Measurements from ENCODE around the gene PDXP. TPM values are rescaled to one million over a fixed set of nuclear protein-coding genes. Genes with fewer than 3 reads are reported as not detected.

PDXP gene
- total and polyA plus RNA-seq, 9 of the 15 experiments (the other 6 are each of a cell fraction or from before 2014, with no cell fraction given): 7.9 to 54.2 (median 38.8) TPM

DNA sequence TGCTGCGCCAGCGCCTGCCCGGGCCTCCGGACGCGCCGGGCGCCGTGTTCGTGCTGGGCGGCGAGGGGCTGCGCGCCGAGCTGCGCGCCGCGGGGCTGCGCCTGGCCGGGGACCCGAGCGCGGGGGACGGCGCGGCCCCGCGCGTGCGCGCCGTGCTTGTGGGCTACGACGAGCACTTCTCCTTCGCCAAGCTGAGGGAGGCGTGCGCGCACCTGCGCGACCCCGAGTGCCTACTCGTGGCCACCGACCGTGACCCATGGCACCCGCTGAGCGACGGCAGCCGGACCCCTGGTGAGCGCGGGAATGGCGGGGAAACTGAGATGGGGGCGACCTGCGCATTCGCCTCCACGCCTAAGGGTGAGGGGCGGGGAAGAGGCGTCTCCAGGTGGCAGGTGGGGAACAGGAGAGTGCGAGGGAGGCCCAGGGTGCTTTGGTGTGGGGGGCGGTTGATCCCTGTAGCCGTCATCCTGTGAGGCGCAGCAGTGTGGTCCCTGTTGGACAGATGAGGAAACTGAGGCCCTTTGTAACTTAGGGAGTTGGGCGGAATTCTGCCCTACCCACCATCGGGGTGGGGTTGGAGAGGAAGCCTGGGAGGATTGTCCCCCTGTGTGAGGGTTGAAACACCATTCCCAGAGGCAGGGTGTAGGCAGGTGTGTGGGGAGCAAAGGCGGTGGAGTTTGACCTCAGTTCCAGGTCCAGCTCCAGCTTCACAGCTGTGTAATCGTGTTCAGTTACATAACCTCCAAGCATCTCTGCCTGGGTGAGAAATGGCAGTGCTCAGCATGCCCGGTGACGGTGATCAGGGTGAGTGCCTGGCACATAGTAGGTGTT lies 758 bp downstream of the PDXP start (continued):
- TF ChIP-seq, protein P1, sequence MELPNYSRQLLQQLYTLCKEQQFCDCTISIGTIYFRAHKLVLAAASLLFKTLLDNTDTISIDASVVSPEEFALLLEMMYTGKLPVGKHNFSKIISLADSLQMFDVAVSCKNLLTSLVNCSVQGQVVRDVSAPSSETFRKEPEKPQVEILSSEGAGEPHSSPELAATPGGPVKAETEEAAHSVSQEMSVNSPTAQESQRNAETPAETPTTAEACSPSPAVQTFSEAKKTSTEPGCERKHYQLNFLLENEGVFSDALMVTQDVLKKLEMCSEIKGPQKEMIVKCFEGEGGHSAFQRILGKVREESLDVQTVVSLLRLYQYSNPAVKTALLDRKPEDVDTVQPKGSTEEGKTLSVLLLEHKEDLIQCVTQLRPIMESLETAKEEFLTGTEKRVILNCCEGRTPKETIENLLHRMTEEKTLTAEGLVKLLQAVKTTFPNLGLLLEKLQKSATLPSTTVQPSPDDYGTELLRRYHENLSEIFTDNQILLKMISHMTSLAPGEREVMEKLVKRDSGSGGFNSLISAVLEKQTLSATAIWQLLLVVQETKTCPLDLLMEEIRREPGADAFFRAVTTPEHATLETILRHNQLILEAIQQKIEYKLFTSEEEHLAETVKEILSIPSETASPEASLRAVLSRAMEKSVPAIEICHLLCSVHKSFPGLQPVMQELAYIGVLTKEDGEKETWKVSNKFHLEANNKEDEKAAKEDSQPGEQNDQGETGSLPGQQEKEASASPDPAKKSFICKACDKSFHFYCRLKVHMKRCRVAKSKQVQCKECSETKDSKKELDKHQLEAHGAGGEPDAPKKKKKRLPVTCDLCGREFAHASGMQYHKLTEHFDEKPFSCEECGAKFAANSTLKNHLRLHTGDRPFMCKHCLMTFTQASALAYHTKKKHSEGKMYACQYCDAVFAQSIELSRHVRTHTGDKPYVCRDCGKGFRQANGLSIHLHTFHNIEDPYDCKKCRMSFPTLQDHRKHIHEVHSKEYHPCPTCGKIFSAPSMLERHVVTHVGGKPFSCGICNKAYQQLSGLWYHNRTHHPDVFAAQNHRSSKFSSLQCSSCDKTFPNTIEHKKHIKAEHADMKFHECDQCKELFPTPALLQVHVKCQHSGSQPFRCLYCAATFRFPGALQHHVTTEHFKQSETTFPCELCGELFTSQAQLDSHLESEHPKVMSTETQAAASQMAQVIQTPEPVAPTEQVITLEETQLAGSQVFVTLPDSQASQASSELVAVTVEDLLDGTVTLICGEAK (IDR thresholded peaks at IDR 0.05): peak; percentile 50; the same call in 1 of the 2 replicates
- TF ChIP-seq, protein P1 (CRISPR knock-in tag; IDR thresholded peaks at IDR 0.05): no peak
- 0 out of 2 replicates have a peak, but pooled peaks have one; percentile 6 for TF ChIP-seq SMAD4 (CRISPR knock-in tag; conservative IDR thresholded peaks at IDR 0.05)
- TF ChIP-seq MTA3 (IDR thresholded peaks at IDR 0.05; ENCODE audit: borderline replicate concordance): 0 out of 2 replicates have a peak, but pooled peaks have one; percentile 5
- TF ChIP-seq SAFB (IDR thresholded peaks at IDR 0.05; ENCODE audit: borderline replicate concordance, low read depth, low read length): peak; percentile 60
- TF ChIP-seq KDM5B (IDR thresholded peaks at IDR 0.05; ENCODE audit: insufficient replicate concordance, low read depth, low read length): peak; percentile 11
- TF ChIP-seq MTA2 (IDR thresholded peaks at IDR 0.05; ENCODE audit: low read depth): no peak
- 0 out of 2 replicates have a peak, but pooled peaks have one; percentile 6 for TF ChIP-seq SIN3B (IDR thresholded peaks at IDR 0.05; ENCODE audit: low read depth)
- TF ChIP-seq ZNF766 (CRISPR knock-in tag; conservative IDR thresholded peaks at IDR 0.05): 0 out of 2 replicates have a peak, but pooled peaks have one; percentile 18
- TF ChIP-seq CHD1 (IDR thresholded peaks at IDR 0.05; ENCODE audit: low read length): peak; percentile 50
- TF ChIP-seq NRF1 (conservative IDR thresholded peaks at IDR 0.05 in 1 of 2, IDR thresholded peaks at IDR 0.05 in 1 of 2): peak; percentile 73 to 81
